ENCODE results near the gene CHAF1B.
"Not testable (repeated sequence)": the region's sequence is repeated elsewhere in the genome, so short reads cannot be mapped to it uniquely, and the experiment has no call there.

Gene CHAF1B

DNA sequence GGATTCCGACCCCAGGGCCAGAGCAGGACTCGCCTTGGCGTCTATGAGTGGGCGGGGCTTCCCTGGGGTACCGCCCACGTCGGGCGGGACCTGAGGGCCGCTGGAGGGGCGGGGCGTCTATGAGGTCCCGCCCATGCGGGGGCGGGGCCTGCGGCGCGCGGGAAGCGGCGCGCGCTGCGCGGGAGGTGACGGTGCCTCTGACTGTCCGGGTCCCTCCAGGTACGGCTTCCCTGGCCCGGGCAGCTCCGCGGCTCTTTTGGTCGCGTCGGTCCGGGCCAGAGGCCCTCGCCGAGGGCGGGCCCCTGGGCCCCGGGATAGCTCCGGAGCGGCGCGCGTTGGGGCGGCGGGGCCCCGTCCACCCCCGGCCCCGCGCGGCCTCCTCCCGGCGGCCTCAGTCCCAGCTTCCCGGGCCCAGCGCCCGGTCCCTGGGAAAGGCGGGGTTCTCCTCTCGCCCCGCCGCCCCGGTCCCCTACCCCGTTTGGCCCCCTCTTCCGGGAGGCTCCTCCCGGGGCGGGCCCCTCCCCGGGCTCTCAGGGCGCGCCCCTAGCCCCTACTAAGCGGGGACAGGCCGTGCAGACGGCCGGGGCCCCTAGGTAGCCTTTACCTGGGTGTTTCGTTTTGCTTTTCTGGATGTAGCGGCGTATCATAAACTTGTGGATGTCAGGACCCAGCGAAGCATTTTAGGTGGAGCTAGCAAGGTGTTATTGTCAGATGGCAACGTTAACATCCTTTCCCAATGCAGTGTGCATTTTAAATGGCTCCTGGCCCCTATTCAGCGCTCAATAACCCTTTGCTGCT is at the start of gene CHAF1B:
CHAF1B (plus strand) TSS at position 160 of the 798 bp plus-strand sequence. CDS start 745 bp downstream, outside the sequence.
- peak; percentile 74 to 77 for DNase-seq (ENCODE audit: low read depth in 2 of 2)

DNA sequence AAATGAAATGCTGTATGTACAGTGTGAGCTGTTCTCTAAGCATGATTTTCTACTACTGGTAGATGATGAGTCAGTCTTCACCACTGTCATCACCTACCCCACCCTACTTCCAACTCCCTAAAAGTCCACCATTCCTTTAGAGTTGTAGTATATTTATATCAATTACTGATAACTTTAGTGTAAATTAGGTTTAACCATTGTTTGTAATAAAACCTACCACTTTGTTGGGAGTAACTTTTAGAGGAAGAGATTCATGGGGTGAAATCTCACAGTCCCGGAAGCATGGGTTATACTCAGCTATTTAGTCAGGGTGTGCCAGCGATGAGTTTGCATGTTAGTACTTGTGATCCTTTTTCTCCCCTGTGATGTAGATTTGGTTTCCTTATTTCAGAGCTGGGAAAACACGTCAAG is 48.1 kb upstream of the CHAF1B start:
- DNase-seq (ENCODE audit: low read depth in 2 of 2) = no peak

DNA sequence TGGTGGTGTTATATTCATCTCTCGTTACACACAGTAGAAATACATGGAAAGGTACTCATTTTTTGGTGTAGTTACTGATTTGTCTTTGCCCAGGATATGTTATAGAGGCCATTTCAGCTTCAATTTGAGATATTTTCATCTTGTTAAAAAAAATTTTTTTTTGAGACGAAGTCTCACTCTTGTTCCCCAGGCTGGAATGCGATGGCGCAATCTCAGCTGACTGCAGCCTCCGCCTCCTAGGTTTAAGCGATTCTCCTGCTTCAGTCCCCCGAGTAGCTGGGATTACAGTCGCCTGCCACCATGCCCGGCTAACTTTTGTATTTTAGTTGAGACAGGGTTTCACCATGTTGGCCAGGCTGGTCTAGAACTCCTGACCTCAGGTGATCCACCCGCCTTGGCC is 46.2 kb upstream of the CHAF1B start:
- DNase-seq (ENCODE audit: low read depth in 2 of 2) = no peak

DNA sequence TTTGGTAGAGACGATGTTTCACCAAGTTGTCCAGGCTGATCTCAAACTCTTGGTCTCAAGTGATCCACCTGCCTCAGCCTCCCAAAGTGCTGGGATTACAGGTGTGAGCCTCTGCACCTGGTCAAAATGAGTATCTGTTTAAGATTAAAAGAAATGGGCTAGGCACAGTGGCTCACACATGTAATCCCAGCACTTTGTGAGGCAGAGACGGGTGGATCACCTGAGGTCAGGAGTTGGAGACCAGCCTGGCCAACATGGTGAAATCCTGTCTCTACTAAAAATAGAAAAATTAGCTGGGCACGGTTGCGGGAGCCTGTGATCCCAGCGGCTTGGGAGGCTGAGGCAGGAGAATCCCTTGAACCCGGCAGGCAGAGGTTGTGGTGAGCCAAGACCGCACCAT is 42.6 kb upstream of the CHAF1B start:
- not testable (repeated sequence) for DNase-seq (ENCODE audit: low read depth in 2 of 2)

DNA sequence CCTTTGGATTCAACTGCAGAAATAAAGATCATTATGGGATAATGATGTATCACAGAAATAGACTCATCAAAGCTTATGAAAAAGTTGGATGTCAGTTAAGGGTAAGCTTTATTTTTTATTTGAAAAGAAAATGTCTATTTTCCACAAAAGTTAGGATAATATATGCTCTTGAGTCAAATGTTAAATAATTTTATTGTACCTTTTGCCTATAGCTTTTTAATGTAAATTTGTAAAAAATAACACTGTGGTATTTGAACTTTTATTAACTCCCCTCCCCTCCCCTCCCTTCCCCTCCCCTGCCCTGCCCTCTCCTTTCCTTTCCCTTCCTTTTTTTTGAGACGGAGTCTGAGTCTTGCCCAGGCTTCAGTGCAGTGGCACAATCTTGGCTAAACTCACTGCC is 40.3 kb upstream of the CHAF1B start:
- no peak for DNase-seq (ENCODE audit: low read depth in 2 of 2)

DNA sequence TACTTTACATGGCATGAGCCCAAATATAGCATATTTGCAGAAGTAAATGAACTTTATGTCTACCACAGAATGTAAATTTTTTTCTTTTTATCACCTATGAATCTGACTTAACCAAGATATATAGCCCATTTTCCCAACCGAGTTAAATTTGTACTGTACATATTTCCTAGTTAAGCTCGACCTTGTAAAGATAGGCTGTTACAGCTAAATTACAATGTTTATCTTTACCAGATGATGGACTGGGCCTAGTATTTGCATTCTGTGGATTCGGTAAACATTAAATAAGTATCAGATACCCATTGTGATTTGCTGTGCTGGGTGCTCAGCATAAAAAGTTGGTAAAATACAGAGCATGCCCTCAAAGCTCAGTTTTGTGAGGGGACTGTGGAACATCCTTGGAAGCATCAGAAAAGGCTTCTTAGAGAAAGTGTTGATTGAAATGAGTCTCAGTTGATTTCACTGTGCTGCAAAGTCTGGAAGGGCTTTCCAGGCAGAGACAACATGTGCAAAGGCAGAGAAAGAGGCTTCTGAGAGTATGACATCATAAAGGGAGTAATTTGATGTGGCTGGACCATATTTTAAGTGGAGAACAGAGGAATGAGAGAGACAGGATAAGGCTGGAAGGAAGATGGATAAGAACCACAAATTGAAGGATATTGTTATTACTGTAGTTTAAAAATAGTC is 37.8 kb upstream of the CHAF1B start:
- no peak for DNase-seq (ENCODE audit: low read depth in 2 of 2)

DNA sequence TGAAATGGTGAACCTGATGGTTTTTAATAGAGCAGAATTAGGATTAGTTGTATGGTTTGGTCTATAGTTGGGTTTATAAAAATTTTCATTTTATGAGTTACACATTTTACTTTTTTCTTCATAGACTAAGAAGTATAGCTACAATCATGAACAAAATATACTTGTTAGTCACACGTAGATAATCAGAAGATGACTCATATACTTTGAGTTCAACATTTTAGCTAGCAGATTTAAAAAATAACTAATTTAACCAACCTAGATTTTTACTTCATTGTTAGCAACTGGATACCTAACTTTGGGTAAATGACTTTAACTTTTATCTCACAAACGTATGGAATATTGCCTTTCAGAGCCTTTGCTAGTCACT is 37.2 kb upstream of the CHAF1B start:
- no peak for DNase-seq (ENCODE audit: low read depth in 2 of 2)

DNA sequence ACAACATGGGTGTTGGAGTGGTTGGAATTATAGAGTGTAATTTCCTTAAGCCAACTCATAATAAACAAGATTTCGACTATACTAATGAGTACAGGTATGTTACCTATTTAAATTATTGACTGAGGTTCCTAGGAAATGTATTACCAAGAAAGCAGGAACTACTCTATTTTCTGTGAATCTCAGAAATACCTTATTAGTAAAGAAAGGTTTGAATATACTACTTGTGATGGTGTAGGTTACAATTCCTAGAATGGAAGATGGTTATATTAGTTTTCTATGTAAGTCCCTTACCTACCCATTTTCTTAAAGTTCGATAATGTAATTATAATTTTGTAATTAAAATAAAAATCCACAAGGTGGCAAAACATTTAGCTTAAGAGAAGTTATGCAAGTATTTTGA is 35.9 kb upstream of the CHAF1B start:
- DNase-seq (ENCODE audit: low read depth in 2 of 2) = no peak

DNA sequence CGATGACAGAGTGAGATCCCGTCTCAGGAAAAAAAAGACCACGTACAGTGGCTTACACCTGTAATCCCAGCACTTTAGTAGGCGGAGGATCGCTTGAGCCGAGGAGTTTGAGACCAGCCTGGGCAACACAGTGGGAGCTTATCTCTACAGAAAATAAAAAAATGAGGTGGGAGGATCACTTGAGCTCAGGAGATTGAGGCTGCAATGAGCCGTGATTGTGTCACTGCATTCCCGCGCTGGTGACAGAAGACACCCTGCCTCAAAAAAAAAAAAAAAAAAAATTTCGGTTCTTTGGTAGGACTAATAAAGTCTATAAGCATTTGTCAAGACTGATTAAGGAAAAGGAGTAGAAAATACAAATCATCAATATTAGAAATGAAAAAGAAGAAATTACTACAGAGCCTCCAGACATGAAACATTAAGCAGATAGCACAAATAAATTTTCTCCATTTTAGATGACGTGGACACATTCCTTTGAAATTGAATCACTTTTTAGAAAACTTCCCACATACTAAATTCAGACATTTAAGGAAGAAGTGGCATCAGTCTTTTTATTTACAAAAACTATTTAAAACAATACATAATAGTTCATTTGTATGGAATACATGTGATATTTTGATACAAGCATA is 34.8 kb upstream of the CHAF1B start:
- DNase-seq (ENCODE audit: low read depth in 2 of 2) = no peak

DNA sequence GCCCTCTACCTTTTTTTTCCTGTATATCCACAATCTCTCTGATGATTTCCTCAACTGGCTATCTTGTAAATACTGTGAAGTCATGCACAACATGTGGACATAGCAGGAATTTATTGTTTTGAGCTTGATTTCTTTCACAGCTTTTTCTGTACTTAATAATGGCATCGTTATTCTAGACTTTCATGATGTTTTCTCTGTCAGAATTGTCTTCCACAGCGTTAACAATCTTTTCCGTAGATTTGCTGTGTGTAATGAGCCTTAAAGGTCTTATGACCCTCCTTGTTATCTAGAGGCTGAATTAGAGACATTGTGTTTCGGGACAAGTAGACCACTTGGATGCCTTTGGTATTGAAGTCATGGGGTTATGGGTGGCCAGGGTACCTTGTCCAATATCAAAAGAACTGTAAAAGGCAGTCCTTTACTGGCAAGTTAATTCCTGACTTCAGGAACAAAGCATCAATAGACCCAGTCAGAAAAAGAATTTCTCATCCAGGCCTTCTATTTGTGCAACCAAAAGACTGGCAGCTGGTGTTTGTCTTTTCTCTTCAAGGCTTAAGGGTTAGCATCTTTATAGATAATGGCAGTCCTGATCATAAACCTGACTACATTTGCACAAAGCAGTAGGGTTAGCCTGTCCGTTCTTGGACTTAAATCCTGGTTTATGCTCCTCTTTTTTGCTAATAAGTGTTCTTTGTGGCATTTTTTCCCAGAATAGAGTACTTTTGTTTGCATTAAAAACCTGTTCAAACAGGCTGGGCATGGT is 30.1 kb upstream of the CHAF1B start:
- no peak for DNase-seq (ENCODE audit: low read depth in 2 of 2)

DNA sequence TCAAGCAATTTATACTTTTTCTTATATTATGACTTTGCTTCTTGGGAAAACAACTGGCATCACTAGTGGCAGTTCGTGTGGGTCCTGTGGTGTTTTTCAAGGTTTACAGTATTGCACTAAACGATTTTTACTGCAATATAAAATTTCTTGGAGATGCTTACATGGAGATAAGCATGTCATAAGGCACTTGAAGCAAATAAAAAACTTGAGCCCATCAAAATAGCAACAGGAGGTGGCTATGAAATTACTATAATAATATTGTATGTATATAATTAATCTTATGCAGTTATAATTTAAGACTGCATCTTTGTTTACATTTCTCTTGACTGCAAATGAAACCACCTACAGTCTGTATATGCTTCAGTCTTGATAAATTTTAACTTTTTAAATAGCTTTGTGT is 29.3 kb upstream of the CHAF1B start:
- DNase-seq (ENCODE audit: low read depth in 2 of 2) = no peak

DNA sequence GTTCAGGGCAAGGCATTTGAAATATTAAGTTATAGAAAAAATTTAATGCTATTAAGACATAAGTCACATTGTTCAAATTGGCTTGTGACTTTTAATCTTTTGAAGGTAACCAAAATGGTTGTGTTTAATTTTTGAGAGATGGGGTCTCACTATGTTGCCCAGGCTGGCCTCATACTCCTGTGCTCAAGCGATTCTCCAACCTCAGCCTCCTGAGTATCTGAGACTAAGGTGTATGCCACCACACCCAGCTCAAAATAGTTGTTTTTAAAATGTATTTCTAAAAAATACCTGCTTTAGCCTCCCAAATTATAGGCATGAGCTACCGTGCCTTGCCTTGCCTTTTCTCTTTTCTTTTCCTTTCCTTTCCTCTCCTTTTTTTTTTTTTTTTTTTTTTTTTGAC is 26.0 kb upstream of the CHAF1B start:
- DNase-seq (ENCODE audit: low read depth in 2 of 2) = no peak

DNA sequence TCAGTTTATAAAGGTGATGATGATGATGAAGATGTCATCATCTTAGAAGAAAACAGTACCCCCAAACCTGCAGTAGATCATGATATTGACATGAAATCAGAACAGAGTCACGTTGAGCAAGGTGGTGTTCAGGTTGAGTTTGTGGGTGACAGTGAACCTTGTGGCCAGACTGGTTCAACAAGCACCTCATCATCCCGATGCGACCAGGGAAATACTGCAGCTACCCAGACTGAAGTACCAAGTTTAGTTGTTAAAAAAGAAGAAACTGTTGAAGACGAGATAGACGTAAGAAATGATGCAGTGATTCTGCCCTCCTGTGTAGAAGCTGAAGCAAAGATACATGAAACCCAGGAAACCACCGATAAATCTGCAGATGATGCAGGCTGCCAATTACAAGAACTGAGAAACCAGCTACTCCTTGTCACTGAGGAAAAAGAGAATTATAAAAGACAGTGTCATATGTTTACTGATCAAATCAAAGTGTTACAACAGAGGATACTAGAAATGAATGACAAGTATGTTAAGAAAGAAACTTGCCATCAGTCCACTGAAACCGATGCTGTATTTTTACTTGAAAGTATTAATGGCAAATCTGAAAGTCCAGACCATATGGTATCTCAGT is 16.0 kb upstream of the CHAF1B start:
- no peak for DNase-seq (ENCODE audit: low read depth in 2 of 2)

DNA sequence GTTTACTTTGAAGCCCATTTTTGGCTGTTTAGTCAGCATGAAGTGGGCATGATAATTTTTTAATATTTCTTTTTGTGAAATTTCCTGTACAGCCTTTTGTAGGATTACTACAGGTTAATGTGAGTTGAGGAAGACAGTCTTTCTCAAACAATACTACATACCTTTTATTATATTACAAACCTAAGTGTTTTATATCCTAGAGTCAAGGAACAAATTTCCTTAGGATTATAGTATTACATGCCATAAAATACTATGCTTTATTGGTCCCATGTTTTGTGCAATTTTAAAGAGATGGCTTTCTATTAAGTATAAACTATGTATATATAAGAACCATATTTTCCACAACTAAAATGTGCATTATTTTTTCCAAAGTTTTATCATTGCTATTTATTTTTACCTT is 9.2 kb upstream of the CHAF1B start:
- DNase-seq (ENCODE audit: low read depth in 2 of 2) = no peak

DNA sequence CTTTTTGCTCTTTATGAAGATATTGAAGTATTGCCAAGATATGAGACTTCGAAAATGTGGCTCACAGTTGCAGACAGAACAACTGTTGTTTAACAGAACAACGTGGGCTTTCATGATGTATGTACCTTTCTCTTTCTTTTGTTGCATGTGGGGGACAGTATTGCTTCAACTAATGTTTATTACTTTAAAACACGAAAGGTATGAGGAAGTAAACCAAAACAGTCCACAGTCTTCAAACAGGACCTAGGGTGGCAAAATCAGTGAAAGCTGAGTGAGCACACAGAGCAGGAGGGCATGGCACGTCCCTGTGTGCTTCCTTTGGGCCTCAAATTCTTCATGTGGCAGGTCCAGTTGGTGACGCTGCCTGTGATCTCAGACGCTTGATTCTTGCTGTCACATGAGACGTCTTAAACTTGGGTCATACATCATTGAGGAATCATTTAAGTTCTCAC is 7.8 kb upstream of the CHAF1B start:
- no peak for DNase-seq (ENCODE audit: low read depth in 2 of 2)

DNA sequence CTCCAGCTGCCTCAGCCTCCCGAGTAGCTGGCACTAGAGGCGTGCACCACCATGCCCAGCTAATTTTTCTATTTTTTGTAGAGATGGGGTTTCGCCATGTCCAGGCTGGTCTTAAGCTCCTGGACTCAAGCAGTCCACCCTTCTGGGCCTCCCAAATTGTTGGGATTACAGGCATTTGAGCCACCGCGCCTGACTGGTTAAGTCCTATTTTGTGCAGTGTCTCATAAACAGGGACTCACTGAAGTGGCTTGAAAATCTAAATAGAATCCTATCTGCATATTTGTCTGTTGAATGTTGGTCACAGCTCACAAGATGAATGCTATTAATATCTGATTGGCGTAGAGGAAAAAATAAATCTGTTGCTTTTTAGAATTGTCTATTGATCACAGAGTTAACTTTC is 5.9 kb upstream of the CHAF1B start:
- DNase-seq (ENCODE audit: low read depth in 2 of 2) = no peak

DNA sequence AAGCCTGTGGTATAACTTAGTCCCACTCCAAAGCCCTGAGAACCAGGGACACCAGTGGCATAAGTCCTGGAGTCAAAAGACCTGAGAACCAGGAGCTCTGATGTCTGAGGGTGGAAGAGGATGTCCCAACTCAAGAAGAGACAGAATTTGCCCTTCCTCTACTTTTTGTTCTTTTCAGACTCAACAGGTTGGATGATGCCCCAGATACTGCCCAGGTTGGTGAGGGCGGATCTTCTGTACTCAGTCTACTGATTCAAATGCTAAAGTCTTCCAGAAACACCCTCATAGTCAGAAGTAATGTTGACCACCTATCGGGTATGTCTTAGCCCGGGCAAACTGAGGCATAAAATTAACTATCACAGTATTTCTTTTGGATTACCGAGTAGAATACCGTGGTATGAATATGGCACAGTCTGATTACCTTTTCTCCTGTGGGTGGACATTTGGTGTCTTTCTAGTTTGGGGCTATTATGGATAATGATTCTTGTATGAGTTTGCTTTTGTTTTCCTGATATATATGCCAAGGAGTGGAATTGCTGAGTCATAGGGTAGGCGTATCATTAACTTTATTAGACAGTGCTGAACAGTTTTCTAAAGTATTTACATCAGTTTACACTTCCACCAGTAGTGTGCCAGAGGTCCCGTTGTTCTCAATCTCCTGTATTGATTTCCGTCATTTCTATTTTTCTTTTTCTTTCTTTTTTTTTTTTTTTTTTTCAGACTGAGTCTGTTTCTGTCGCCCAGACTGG is 3.2 kb upstream of the CHAF1B start:
- no peak for DNase-seq (ENCODE audit: low read depth in 2 of 2)

DNA sequence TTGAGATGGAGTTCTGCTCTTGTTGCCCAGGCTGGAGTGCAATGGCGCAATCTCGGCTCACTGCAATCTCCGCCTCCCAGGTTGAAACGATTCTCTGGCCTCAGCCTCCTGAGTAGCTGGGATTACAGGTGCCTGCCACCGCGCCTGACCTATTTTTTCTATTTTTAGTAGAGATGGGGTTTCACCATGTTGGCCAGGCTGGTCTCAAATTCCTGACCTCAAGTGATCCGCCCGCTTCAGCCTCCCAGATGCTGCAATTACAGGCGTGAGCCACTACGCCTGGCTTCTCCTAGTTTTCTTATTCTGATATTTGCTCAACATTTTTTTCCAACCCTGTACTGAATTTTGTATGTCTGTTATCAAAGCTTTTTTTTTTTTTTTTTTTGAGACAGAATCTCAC is 2.5 kb upstream of the CHAF1B start:
- DNase-seq (ENCODE audit: low read depth in 2 of 2) = not testable (repeated sequence)

DNA sequence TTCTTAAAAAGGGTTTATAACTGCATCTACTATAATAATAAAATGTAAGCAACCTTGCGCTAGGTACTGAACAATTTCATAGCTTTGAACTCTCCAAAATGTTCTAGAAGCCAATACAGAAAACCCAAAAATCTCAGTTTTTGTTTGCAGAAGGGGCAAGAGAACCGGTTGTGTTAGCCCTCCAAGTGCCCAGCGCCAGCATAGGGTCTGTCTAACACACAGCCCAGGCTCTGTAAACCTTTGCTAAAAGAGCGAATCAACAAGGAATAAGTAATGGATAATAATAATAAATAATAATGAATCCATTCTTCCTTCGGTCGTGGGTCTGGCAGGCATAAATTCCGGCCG is 333 bp upstream of the CHAF1B start:
- DNase-seq (ENCODE audit: low read depth in 2 of 2) = no peak

DNA sequence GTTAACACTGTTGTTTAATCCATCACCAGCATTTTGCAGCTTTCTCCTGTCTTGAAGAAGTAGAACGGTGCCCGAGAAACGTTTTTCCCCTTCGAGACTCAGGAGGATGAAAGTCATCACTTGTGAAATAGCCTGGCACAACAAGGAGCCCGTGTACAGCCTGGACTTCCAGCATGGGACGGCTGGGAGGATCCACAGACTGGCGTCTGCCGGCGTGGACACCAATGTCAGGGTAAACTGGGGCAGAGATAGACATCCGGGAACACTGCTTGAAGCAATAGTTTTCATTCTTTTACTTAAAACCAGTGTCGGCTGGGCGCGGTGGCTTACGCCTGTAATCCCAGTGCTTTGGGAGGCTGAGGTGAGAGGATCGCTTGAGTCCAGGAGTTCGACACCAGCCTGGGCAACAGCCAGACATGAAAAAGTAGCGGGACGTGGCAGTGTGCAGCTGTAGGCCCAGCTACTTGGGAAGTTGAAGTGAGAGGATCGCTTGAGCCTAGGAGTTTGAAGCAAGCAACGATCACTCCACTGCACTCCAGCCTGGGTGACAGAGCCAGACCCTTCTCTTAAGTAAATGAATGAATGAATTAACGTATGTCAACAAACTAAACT is 945 bp downstream of the CHAF1B start:
- DNase-seq (ENCODE audit: low read depth in 2 of 2) = no peak

DNA sequence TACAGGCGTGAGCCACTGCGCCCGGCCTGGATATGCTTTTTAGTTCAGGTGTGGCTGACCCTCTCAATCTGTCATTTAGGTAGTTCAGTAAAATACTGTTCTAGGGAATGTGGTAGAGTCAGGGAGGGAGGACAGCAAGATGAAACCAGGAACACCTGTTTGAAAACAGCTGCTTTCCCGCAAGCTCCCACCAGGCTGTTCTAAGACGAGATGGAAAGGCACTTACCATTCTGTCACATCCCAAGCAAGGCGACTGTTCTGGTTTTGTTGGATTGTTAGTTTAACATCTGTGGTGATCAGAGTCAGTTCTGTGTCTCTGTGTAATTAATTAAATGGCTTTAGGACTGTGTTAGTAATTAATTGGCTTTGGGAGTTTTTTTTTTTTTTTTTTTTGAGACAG is 2.9 kb downstream of the CHAF1B start:
- DNase-seq (ENCODE audit: low read depth in 2 of 2) = no peak

Measured in activated CD4-positive, alpha-beta T cell treated with anti-CD3 and anti-CD28 coated beads for 24 hours (primary cell).